ENCODE results near the gene DCLRE1C. TPM values are rescaled to one million over a fixed set of nuclear protein-coding genes. Genes with fewer than 3 reads are reported as not detected.

DCLRE1C gene
- total RNA-seq, 1 donor from 2014 or later: 13.5 TPM

- H3K4me3 ChIP-seq: no peak overlapping the region
- no peaks in the 10 kb centered on the region for H3K36me3 ChIP-seq
- H3K27me3 ChIP-seq: no peaks in the 10 kb centered on the region
- H3K27ac ChIP-seq: no peak overlapping the region
- H3K4me1 ChIP-seq: no peaks in the 10 kb centered on the region
- no peak for TF ChIP-seq CTCF (IDR thresholded peaks at IDR 0.05)
- no peak for DNase-seq (ENCODE audit: extremely low spot score in 2 of 2)
- no peaks in the 10 kb centered on the region for H3K9me3 ChIP-seq
- intact Hi-C loops (cut with DNase I): no loop called here
These were observed 93.1 kb downstream of the DCLRE1C start for GRCh38 chr10:14860791-14861190.

GRCh38 chr10:14859775-14860174, 94.1 kb downstream of the DCLRE1C start:
- Histone ChIP-seq H3K4me3 (no peak overlapping the region), H3K27ac (no peak overlapping the region), H3K27me3 (no peaks in the 10 kb centered on the region), H3K9me3 (no peaks in the 10 kb centered on the region), H3K36me3 (no peaks in the 10 kb centered on the region), H3K4me1 (no peaks in the 10 kb centered on the region)
- DNase-seq (ENCODE audit: extremely low spot score in 2 of 2): no peak
- no peak for TF ChIP-seq CTCF (IDR thresholded peaks at IDR 0.05)
- TF ChIP-seq POLR2A (IDR thresholded peaks at IDR 0.05): no peak
- no peak for TF ChIP-seq POLR2AphosphoS5 (IDR thresholded peaks at IDR 0.05; ENCODE audit: insufficient read depth in 1 of 2, low read depth in 1 of 2)
- intact Hi-C loops (cut with DNase I): no loop called here

GRCh38 chr10:14859043-14859442, 94.9 kb downstream of the DCLRE1C start:
- H3K36me3 ChIP-seq: peaks cover 0 to 3% of the 10 kb centered on the region in 2 donors
- H3K4me1 ChIP-seq: no peaks in the 10 kb centered on the region
- H3K27ac ChIP-seq: no peak overlapping the region
- DNase-seq (ENCODE audit: extremely low spot score in 2 of 2): no peak
- H3K27me3 ChIP-seq: no peaks in the 10 kb centered on the region
- TF ChIP-seq POLR2AphosphoS5 (IDR thresholded peaks at IDR 0.05; ENCODE audit: insufficient read depth in 1 of 2, low read depth in 1 of 2): no peak
- TF ChIP-seq CTCF (IDR thresholded peaks at IDR 0.05): no peak
- no peak for TF ChIP-seq POLR2A (IDR thresholded peaks at IDR 0.05)
- H3K4me3 ChIP-seq: no peak overlapping the region
- intact Hi-C loops (cut with DNase I): no loop called here
- no peaks in the 10 kb centered on the region for H3K9me3 ChIP-seq

- H3K27me3 ChIP-seq: no peaks in the 10 kb centered on the region
- TF ChIP-seq POLR2AphosphoS5 (IDR thresholded peaks at IDR 0.05; ENCODE audit: insufficient read depth in 1 of 2, low read depth in 1 of 2) (no peak), CTCF (IDR thresholded peaks at IDR 0.05) (no peak)
- no peak for DNase-seq (ENCODE audit: extremely low spot score in 2 of 2)
- H3K27ac ChIP-seq: no peak overlapping the region
- no peaks in the 10 kb centered on the region for H3K4me1 ChIP-seq
- intact Hi-C loops (cut with DNase I): no loop called here
- no peak overlapping the region for H3K4me3 ChIP-seq
- peaks cover 0 to 9% of the 10 kb centered on the region in 2 donors for H3K36me3 ChIP-seq
- no peaks in the 10 kb centered on the region for H3K9me3 ChIP-seq
These were observed 95.4 kb downstream of the DCLRE1C start for GRCh38 chr10:14858338-14858960.

GRCh38 chr10:14855453-14855852, 98.4 kb downstream of the DCLRE1C start:
- no peak overlapping the region for H3K4me3 ChIP-seq
- TF ChIP-seq CTCF (IDR thresholded peaks at IDR 0.05): no peak
- no peak for TF ChIP-seq POLR2A (IDR thresholded peaks at IDR 0.05)
- TF ChIP-seq POLR2AphosphoS5 (IDR thresholded peaks at IDR 0.05; ENCODE audit: insufficient read depth in 1 of 2, low read depth in 1 of 2): no peak
- H3K27ac ChIP-seq: no peak overlapping the region
- no peaks in the 10 kb centered on the region for H3K4me1 ChIP-seq
- no peaks in the 10 kb centered on the region for H3K9me3 ChIP-seq
- peaks cover 0 to 23% of the 10 kb centered on the region in 2 donors for H3K36me3 ChIP-seq
- no peak for DNase-seq (ENCODE audit: extremely low spot score in 2 of 2)
- H3K27me3 ChIP-seq: no peaks in the 10 kb centered on the region
- intact Hi-C loops (cut with DNase I): no loop called here
